Loucy (cell line): ENCODE results near the gene CHCHD10.
A peak's percentile ranks its signal among the peaks of the same experiment; 100 is the strongest.

Source experiments
- H2AFZ ChIP-seq: fragments of 200-600 bp; sonication (generic); 2 replicates; pipeline ENCODE4 v1.6.0; 2016; ENCODE audit warnings: antibody characterized with exemption, mild to moderate bottlenecking, low read length, moderate library complexity
- H3F3A ChIP-seq: fragments of 200-600 bp; 2 replicates; pipeline ENCODE4 v1.6.0; 2016; ENCODE audit warnings: antibody characterized with exemption, low read depth, mild to moderate bottlenecking
- H3K27me3 ChIP-seq: fragments of 200-600 bp; sonication (generic); 2 replicates; pipeline ENCODE4 v1.6.1; 2014; ENCODE audit warnings: low read length, mild to moderate bottlenecking; ENCODE audit not compliant: insufficient read depth, poor library complexity, severe bottlenecking
- H3K36me3 ChIP-seq: fragments of 200-600 bp; sonication (generic); 2 replicates; pipeline ENCODE4 v1.6.1; 2016; ENCODE audit warnings: low read length; ENCODE audit not compliant: insufficient read depth
- H3K4me1 ChIP-seq: fragments of 200-600 bp; sonication (generic); 2 replicates; pipeline ENCODE4 v1.5.1; 2014; ENCODE audit warnings: low read length, mild to moderate bottlenecking; ENCODE audit not compliant: insufficient read depth, poor library complexity, severe bottlenecking
- H3K4me2 ChIP-seq: fragments of 200-600 bp; sonication (generic); 2 replicates; pipeline ENCODE4 v1.6.0; 2014; ENCODE audit warnings: antibody characterized with exemption, low read length, low read depth, mild to moderate bottlenecking; ENCODE audit not compliant: poor library complexity, severe bottlenecking
- H3K4me3 ChIP-seq: fragments of 200-600 bp; sonication (generic); 2 replicates; pipeline ENCODE4 v1.5.1; 2014; ENCODE audit warnings: low read length, mild to moderate bottlenecking, mixed read lengths; ENCODE audit not compliant: poor library complexity, severe bottlenecking
- H3K79me2 ChIP-seq: fragments of 200-600 bp; sonication (generic); 2 replicates; pipeline ENCODE4 v1.6.1; 2014; ENCODE audit warnings: low read length; ENCODE audit not compliant: insufficient read depth
- H3K9ac ChIP-seq: fragments of 200-600 bp; sonication (generic); 2 replicates; pipeline ENCODE4 v1.6.0; 2014; ENCODE audit warnings: mild to moderate bottlenecking, low read depth, low read length, moderate library complexity; ENCODE audit not compliant: poor library complexity, severe bottlenecking
- H3K9me2 ChIP-seq: fragments of 200-600 bp; sonication (generic); replicated peaks from 2 replicates; pipeline ENCODE4 v1.6.1; 2016; ENCODE audit warnings: low read depth, low read length, mixed read lengths
- H3K9me3 ChIP-seq: fragments of 200-600 bp; sonication (generic); 2 replicates; pipeline ENCODE4 v1.6.1; 2014; ENCODE audit warnings: mild to moderate bottlenecking, antibody characterized with exemption, low read length, low read depth; ENCODE audit not compliant: insufficient read depth
- H4K20me1 ChIP-seq: fragments of 200-600 bp; sonication (generic); 2 replicates; pipeline ENCODE4 v1.6.0; 2014; ENCODE audit warnings: antibody characterized with exemption, low read length, mild to moderate bottlenecking; ENCODE audit not compliant: insufficient read depth, poor library complexity, severe bottlenecking
- EZH2phosphoT487 ChIP-seq: fragments of 200-600 bp; IDR thresholded peaks from 2 replicates; pipeline ENCODE4 v1.6.1; 2018; ENCODE audit warnings: antibody characterized with exemption, mild to moderate bottlenecking, moderate library complexity, borderline replicate concordance
- TF ChIP-seq, protein P1 (sequence below): fragments of 200-600 bp; sonication (generic); conservative IDR thresholded peaks from 2 replicates; pipeline ENCODE4 v1.5.1; 2014; ENCODE audit warnings: mild to moderate bottlenecking, antibody characterized with exemption, low read length

Gene CHCHD10

DNA sequence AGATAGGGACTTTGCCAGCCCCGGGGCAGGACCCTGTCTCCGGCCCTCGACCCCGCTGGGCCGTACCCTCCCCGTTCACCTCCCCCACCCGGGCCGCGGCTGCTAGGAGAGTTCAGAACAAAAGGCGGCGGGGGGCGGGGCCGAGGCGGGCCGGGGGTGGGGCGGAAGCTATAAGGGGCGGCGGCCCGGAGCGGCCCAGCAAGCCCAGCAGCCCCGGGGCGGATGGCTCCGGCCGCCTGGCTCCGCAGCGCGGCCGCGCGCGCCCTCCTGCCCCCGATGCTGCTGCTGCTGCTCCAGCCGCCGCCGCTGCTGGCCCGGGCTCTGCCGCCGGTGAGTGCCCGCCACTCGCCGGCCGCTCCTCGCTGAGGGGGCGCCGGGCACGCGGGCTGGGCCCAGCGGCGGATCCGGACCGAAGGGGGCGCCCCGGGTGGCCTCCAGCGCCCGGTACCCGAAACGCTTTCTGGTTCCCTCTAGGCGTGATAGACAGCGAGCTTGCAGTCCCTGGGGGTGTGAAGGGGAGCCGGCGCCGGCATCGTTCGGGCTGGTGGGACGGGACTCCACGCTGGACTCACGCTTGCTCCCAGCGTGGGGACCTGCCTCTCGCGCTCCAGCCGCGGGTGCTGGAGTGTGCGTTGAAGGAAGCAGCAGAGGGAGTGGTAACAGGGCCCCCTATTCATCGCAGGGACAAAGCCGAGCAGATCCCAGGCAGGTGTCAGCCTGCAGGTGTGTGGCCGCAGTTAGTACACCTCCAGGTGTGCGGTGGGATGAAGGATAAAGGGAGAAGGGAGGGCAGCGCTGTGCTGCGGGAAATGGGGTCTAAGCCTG, 5.1 kb upstream of the CHCHD10 start, which contains the start of gene MMP11:
Gene MMP11 (plus strand): TSS at position 201 of the 825 bp plus-strand sequence. CDS start 22 bp downstream, at position 223.
- no peaks in the 10 kb centered on the region for H3K9me3 ChIP-seq
- no peaks in the 10 kb centered on the region for H3K36me3 ChIP-seq
- peak within 1 kb of the TSS; percentile 33 for H3K4me2 ChIP-seq
- H3K27me3 ChIP-seq: no peaks in the 10 kb centered on the region
- no peaks in the 10 kb centered on the region for H3K9me2 ChIP-seq
- no peak within 1 kb of the TSS; the same call in 1 of the 2 replicates for H2AFZ ChIP-seq
- no peak within 1 kb of the TSS for H3K9ac ChIP-seq
- TF ChIP-seq, protein P1, sequence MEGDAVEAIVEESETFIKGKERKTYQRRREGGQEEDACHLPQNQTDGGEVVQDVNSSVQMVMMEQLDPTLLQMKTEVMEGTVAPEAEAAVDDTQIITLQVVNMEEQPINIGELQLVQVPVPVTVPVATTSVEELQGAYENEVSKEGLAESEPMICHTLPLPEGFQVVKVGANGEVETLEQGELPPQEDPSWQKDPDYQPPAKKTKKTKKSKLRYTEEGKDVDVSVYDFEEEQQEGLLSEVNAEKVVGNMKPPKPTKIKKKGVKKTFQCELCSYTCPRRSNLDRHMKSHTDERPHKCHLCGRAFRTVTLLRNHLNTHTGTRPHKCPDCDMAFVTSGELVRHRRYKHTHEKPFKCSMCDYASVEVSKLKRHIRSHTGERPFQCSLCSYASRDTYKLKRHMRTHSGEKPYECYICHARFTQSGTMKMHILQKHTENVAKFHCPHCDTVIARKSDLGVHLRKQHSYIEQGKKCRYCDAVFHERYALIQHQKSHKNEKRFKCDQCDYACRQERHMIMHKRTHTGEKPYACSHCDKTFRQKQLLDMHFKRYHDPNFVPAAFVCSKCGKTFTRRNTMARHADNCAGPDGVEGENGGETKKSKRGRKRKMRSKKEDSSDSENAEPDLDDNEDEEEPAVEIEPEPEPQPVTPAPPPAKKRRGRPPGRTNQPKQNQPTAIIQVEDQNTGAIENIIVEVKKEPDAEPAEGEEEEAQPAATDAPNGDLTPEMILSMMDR: no peak
- no peak for TF ChIP-seq EZH2phosphoT487
- peaks cover 5% of the 10 kb centered on the region for H3K4me1 ChIP-seq
- peak within 1 kb of the TSS; percentile 20 for H3K4me3 ChIP-seq
- H3F3A ChIP-seq: no peaks in the 10 kb centered on the region
- no peaks in the 10 kb centered on the region for H3K79me2 ChIP-seq
- no peaks in the 10 kb centered on the region for H4K20me1 ChIP-seq

DNA sequence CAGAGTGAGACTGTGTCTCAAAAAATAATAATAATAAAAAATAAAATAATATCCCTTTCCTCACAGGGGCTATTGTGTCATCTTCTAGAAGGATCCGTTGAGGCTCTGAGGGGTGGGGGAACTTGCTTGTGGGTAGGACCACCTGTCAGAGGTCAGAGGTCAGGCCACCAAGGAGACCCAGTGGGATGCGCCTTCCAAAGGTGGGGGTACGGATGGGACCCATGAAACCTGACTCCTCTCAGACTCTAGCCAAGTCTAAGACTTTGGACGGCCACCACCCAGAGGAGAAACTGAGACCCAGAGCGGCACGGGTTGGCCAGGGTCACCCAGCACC, 4.5 kb upstream of the CHCHD10 start:
- H2AFZ ChIP-seq: no peak overlapping the region
- no peaks in the 10 kb centered on the region for H3K36me3 ChIP-seq
- no peaks in the 10 kb centered on the region for H3K9me2 ChIP-seq
- peaks cover 5% of the 10 kb centered on the region for H3K4me1 ChIP-seq
- no peaks in the 10 kb centered on the region for H3K79me2 ChIP-seq
- no peak overlapping the region for H3K9ac ChIP-seq
- H3K4me3 ChIP-seq: peak overlapping the region; percentile 20
- H3F3A ChIP-seq: no peaks in the 10 kb centered on the region
- H3K27me3 ChIP-seq: no peaks in the 10 kb centered on the region
- TF ChIP-seq, protein P1: no peak
- no peak for TF ChIP-seq EZH2phosphoT487
- no peaks in the 10 kb centered on the region for H4K20me1 ChIP-seq
- peak overlapping the region; percentile 33 for H3K4me2 ChIP-seq
- no peaks in the 10 kb centered on the region for H3K9me3 ChIP-seq

- no peaks in the 10 kb centered on the region for H3K9me2 ChIP-seq
- peaks cover 12% of the 10 kb centered on the region for H3K4me1 ChIP-seq
- TF ChIP-seq, protein P1: no peak
- TF ChIP-seq EZH2phosphoT487: no peak
- no peaks in the 10 kb centered on the region for H4K20me1 ChIP-seq
- H3K4me3 ChIP-seq: no peak overlapping the region
- no peak overlapping the region for H2AFZ ChIP-seq
- H3K4me2 ChIP-seq: no peak overlapping the region
- H3K9ac ChIP-seq: no peak overlapping the region
- no peaks in the 10 kb centered on the region for H3F3A ChIP-seq
- no peaks in the 10 kb centered on the region for H3K9me3 ChIP-seq
- H3K36me3 ChIP-seq: no peaks in the 10 kb centered on the region
- no peaks in the 10 kb centered on the region for H3K27me3 ChIP-seq
- no peaks in the 10 kb centered on the region for H3K79me2 ChIP-seq
Observed at GRCh38 chr22:23769321-23769965, 1.7 kb upstream of the CHCHD10 start.
